Measurements from ENCODE around the gene LDB2. TPM values are rescaled to one million over a fixed set of nuclear protein-coding genes. Genes with fewer than 3 reads are reported as not detected.
"Not testable (repeated sequence)": the region's sequence is repeated elsewhere in the genome, so short reads cannot be mapped to it uniquely, and the experiment has no call there.

The LDB2 gene
- total and polyA plus RNA-seq, 2 donors (not counting 1 experiment from before 2014, with no cell fraction given), result 41.6 to 78.3 TPM

- Histone ChIP-seq H3K4me2 (ENCODE audit: extremely low read depth, insufficient read depth, low read length) (no peak overlapping the region), H3K27me3 (ENCODE audit: control insufficient read depth, insufficient read depth, low read length) (no peaks in the 10 kb centered on the region), H4K20me1 (ENCODE audit: control insufficient read depth, extremely low read depth, insufficient read depth, low read length) (no peaks in the 10 kb centered on the region), H3K27ac (ENCODE audit: insufficient read depth, low read length) (no peak overlapping the region), H3K36me3 (ENCODE audit: control insufficient read depth, insufficient read depth, low read length) (no peaks in the 10 kb centered on the region), H3K4me1 (ENCODE audit: control insufficient read depth, extremely low read depth, insufficient read depth, low read length) (peaks cover 6% of the 10 kb centered on the region), H3K9ac (ENCODE audit: insufficient read depth, low read length) (no peak overlapping the region), H3K9me3 (ENCODE audit: control insufficient read depth, insufficient read depth, low read depth, low read length) (no peaks in the 10 kb centered on the region), H2AFZ (ENCODE audit: low read length) (no peak overlapping the region), H3K79me2 (ENCODE audit: control insufficient read depth, insufficient read depth, low read length) (no peaks in the 10 kb centered on the region), H3K4me3 (replicated peaks in 1 of 4; ENCODE audit: control extremely low read depth in 1 of 4, insufficient read depth in 1 of 4, low read depth in 3 of 4, low read length in 4 of 4) (no peak overlapping the region)
- no peak for DNase-seq (ENCODE audit: low read depth in 2 of 2)
- no peak for TF ChIP-seq EZH2 (IDR thresholded peaks at IDR 0.05; ENCODE audit: low read length, missing control alignments)
- TF ChIP-seq, protein P1, sequence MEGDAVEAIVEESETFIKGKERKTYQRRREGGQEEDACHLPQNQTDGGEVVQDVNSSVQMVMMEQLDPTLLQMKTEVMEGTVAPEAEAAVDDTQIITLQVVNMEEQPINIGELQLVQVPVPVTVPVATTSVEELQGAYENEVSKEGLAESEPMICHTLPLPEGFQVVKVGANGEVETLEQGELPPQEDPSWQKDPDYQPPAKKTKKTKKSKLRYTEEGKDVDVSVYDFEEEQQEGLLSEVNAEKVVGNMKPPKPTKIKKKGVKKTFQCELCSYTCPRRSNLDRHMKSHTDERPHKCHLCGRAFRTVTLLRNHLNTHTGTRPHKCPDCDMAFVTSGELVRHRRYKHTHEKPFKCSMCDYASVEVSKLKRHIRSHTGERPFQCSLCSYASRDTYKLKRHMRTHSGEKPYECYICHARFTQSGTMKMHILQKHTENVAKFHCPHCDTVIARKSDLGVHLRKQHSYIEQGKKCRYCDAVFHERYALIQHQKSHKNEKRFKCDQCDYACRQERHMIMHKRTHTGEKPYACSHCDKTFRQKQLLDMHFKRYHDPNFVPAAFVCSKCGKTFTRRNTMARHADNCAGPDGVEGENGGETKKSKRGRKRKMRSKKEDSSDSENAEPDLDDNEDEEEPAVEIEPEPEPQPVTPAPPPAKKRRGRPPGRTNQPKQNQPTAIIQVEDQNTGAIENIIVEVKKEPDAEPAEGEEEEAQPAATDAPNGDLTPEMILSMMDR (conservative IDR thresholded peaks at IDR 0.05 in 1 of 2, IDR thresholded peaks at IDR 0.05 in 1 of 2; ENCODE audit: low read depth in 1 of 2, low read length in 2 of 2), result no peak
These were observed 328.7 kb downstream of the LDB2 start for GRCh38 chr4:16569790-16570189.

DNA sequence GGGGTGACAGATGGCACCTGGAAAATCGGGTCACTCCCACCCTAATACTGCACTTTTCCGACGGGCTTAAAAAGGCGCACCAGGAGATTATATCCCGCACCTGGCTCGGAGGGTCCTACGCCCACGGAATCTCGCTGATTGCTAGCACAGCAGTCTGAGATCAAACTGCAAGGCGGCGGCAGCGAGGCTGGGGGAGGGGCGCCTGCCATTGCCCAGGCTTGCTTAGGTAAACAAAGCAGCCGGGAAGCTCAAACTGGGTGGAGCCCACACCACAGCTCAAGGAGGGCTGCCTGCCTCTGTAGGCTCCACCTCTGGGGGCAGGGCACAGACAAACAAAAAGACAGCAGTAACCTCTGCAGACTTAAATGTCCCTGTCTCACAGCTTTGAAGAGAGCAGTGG, 341.1 kb downstream of the LDB2 start:
- DNase-seq (ENCODE audit: low read depth in 2 of 2); H3K9ac ChIP-seq (ENCODE audit: insufficient read depth, low read length); H3K27me3 ChIP-seq (ENCODE audit: control insufficient read depth, insufficient read depth, low read length); H2AFZ ChIP-seq (ENCODE audit: low read length); H3K4me2 ChIP-seq (ENCODE audit: extremely low read depth, insufficient read depth, low read length); H4K20me1 ChIP-seq (ENCODE audit: control insufficient read depth, extremely low read depth, insufficient read depth, low read length); H3K27ac ChIP-seq (ENCODE audit: insufficient read depth, low read length); H3K4me1 ChIP-seq (ENCODE audit: control insufficient read depth, extremely low read depth, insufficient read depth, low read length); H3K9me3 ChIP-seq (ENCODE audit: control insufficient read depth, insufficient read depth, low read depth, low read length); H3K4me3 ChIP-seq (replicated peaks in 1 of 4; ENCODE audit: control extremely low read depth in 1 of 4, insufficient read depth in 1 of 4, low read depth in 3 of 4, low read length in 4 of 4); H3K36me3 ChIP-seq (ENCODE audit: control insufficient read depth, insufficient read depth, low read length); H3K79me2 ChIP-seq (ENCODE audit: control insufficient read depth, insufficient read depth, low read length): not testable (repeated sequence)

GRCh38 chr4:16555156-16555555, 343.3 kb downstream of the LDB2 start:
- Histone ChIP-seq H4K20me1 (ENCODE audit: control insufficient read depth, extremely low read depth, insufficient read depth, low read length) (no peaks in the 10 kb centered on the region), H3K79me2 (ENCODE audit: control insufficient read depth, insufficient read depth, low read length) (no peaks in the 10 kb centered on the region), H3K27me3 (ENCODE audit: control insufficient read depth, insufficient read depth, low read length) (no peaks in the 10 kb centered on the region), H3K36me3 (ENCODE audit: control insufficient read depth, insufficient read depth, low read length) (no peaks in the 10 kb centered on the region), H2AFZ (ENCODE audit: low read length) (no peak overlapping the region), H3K4me2 (ENCODE audit: extremely low read depth, insufficient read depth, low read length) (no peak overlapping the region), H3K9me3 (ENCODE audit: control insufficient read depth, insufficient read depth, low read depth, low read length) (no peaks in the 10 kb centered on the region), H3K4me3 (replicated peaks in 1 of 4; ENCODE audit: control extremely low read depth in 1 of 4, insufficient read depth in 1 of 4, low read depth in 3 of 4, low read length in 4 of 4) (no peak overlapping the region), H3K9ac (ENCODE audit: insufficient read depth, low read length) (no peak overlapping the region), H3K4me1 (ENCODE audit: control insufficient read depth, extremely low read depth, insufficient read depth, low read length) (no peaks in the 10 kb centered on the region), H3K27ac (ENCODE audit: insufficient read depth, low read length) (no peak overlapping the region)
- no peak for DNase-seq (ENCODE audit: low read depth in 2 of 2)
- TF ChIP-seq, protein P1 (conservative IDR thresholded peaks at IDR 0.05 in 1 of 2, IDR thresholded peaks at IDR 0.05 in 1 of 2; ENCODE audit: low read depth in 1 of 2, low read length in 2 of 2), result no peak
- TF ChIP-seq EZH2 (IDR thresholded peaks at IDR 0.05; ENCODE audit: low read length, missing control alignments), result no peak
